ENCODE results near the gene CRIP1. TPM values are rescaled to one million over a fixed set of nuclear protein-coding genes. Genes with fewer than 3 reads are reported as not detected.

The CRIP1 gene
- total RNA-seq, 1 donor from 2014 or later: 29.5 TPM

DNA sequence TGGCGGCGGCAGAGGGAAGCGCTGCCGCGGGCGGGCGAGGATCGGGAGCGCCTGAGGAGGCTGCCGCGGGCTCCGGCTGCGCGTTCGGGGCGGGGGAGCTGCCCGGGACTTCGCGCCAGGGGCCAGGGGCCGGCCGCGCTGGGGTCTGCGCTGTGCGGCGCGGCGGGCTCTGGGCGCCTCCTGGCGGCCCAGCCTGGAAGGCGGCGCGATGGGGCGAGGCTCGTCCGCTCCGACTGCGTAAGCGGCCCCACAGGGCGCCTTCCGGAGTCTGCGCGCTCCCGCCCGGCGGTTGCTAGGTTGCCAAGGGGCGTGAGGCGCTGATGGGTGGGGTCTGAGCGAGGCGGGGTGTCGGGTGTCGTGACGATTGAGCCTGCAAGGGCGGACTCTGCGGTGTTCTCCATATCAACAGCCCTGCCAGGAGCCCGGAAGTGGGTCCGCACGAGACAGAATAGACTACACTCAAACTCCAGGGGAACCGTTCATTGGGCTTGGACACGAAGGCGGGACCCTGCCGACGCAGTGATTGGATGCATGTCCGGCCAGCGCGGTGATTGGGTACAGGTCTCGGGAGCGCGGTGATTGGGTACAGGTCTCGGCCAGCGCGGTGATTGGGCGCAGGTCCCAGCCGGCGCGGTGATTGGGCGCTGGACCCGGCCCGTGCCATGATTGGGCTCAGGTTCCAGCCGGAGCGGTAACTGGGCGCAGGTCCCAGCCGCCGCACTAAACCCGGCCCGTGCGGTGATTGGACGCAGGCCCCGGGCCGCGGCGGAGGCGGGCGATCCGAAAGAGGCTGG is 4.1 kb downstream of the CRIP1 start, which contains the start of gene TEDC1:
Gene TEDC1, plus strand, starts transcription at position 675 of the 794 bp plus-strand sequence. CDS start 130 bp downstream, outside the sequence.
- DNase-seq (ENCODE audit: low read depth) (peak; percentile 100), FAIRE-seq (peak; percentile 17)
- H3K9me3 ChIP-seq (ENCODE audit: insufficient read depth, low read depth, low read length): no peaks in the 10 kb centered on the region
- H3K4me1 ChIP-seq (ENCODE audit: insufficient read depth, low read length): peaks cover 13% of the 10 kb centered on the region
- peak within 1 kb of the TSS; percentile 98 for H3K4me2 ChIP-seq (ENCODE audit: low read length)
- peak within 1 kb of the TSS; percentile 89 for H2AFZ ChIP-seq (ENCODE audit: low read depth, low read length)
- H3K27me3 ChIP-seq (ENCODE audit: insufficient read depth, low read length): peaks cover 13% of the 10 kb centered on the region
- peak within 1 kb of the TSS; percentile 75 for H3K27ac ChIP-seq (ENCODE audit: low read depth, low read length)
- peak within 1 kb of the TSS; percentile 89 for H3K9ac ChIP-seq (ENCODE audit: low read length)
- H3K79me2 ChIP-seq (ENCODE audit: insufficient read depth, low read length): peaks cover 8% of the 10 kb centered on the region
- H3K36me3 ChIP-seq (ENCODE audit: insufficient read depth, low read length): no peaks in the 10 kb centered on the region
- TF ChIP-seq, protein P1, sequence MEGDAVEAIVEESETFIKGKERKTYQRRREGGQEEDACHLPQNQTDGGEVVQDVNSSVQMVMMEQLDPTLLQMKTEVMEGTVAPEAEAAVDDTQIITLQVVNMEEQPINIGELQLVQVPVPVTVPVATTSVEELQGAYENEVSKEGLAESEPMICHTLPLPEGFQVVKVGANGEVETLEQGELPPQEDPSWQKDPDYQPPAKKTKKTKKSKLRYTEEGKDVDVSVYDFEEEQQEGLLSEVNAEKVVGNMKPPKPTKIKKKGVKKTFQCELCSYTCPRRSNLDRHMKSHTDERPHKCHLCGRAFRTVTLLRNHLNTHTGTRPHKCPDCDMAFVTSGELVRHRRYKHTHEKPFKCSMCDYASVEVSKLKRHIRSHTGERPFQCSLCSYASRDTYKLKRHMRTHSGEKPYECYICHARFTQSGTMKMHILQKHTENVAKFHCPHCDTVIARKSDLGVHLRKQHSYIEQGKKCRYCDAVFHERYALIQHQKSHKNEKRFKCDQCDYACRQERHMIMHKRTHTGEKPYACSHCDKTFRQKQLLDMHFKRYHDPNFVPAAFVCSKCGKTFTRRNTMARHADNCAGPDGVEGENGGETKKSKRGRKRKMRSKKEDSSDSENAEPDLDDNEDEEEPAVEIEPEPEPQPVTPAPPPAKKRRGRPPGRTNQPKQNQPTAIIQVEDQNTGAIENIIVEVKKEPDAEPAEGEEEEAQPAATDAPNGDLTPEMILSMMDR (IDR thresholded peaks at IDR 0.05; ENCODE audit: insufficient read depth, low read depth, low read length): peak; percentile 49
- TF ChIP-seq EZH2 (IDR thresholded peaks at IDR 0.05; ENCODE audit: insufficient read depth, low read length): peak; percentile 94
- no peaks in the 10 kb centered on the region for H3K36me3 Mint-ChIP-seq (ENCODE audit: low read depth, unreplicated experiment)
- H3K27ac Mint-ChIP-seq (ENCODE audit: unreplicated experiment): no peak within 1 kb of the TSS
- peaks cover 1% of the 10 kb centered on the region for H3K4me1 Mint-ChIP-seq (ENCODE audit: low read depth, unreplicated experiment)
- peaks cover 3% of the 10 kb centered on the region for H3K27me3 Mint-ChIP-seq (ENCODE audit: low read depth, unreplicated experiment)
- H4K20me1 ChIP-seq (ENCODE audit: insufficient read depth, low read length): peaks cover 5% of the 10 kb centered on the region
- peak within 1 kb of the TSS; percentile 81 for H3K4me3 Mint-ChIP-seq (ENCODE audit: unreplicated experiment)
- H3K4me3 ChIP-seq (ENCODE audit: insufficient read depth, low read depth, low read length): peak within 1 kb of the TSS; percentile 70
- no peaks in the 10 kb centered on the region for H3K9me3 Mint-ChIP-seq (ENCODE audit: unreplicated experiment)

GRCh38 chr14:105491366-105491973 is 4.8 kb downstream of the CRIP1 start:
- peak overlapping the region; percentile 81 for H3K4me3 Mint-ChIP-seq (ENCODE audit: unreplicated experiment)
- Histone ChIP-seq H3K79me2 (ENCODE audit: insufficient read depth, low read length) (peaks cover 8% of the 10 kb centered on the region), H3K27ac (ENCODE audit: low read depth, low read length) (peak overlapping the region; percentile 70), H3K9ac (ENCODE audit: low read length) (peak overlapping the region; percentile 78), H2AFZ (ENCODE audit: low read depth, low read length) (peak overlapping the region; percentile 89), H3K4me1 (ENCODE audit: insufficient read depth, low read length) (peaks cover 13% of the 10 kb centered on the region), H3K9me3 (ENCODE audit: insufficient read depth, low read depth, low read length) (no peaks in the 10 kb centered on the region), H3K27me3 (ENCODE audit: insufficient read depth, low read length) (peaks cover 12% of the 10 kb centered on the region), H3K36me3 (ENCODE audit: insufficient read depth, low read length) (no peaks in the 10 kb centered on the region), H4K20me1 (ENCODE audit: insufficient read depth, low read length) (peaks cover 5% of the 10 kb centered on the region), H3K4me3 (ENCODE audit: insufficient read depth, low read depth, low read length) (peak overlapping the region; percentile 70), H3K4me2 (ENCODE audit: low read length) (peak overlapping the region; percentile 91)
- TF ChIP-seq EZH2 (IDR thresholded peaks at IDR 0.05; ENCODE audit: insufficient read depth, low read length): no peak
- TF ChIP-seq, protein P1 (IDR thresholded peaks at IDR 0.05; ENCODE audit: insufficient read depth, low read depth, low read length): no peak
- H3K4me1 Mint-ChIP-seq (ENCODE audit: low read depth, unreplicated experiment): peaks cover 1% of the 10 kb centered on the region
- H3K27me3 Mint-ChIP-seq (ENCODE audit: low read depth, unreplicated experiment): peaks cover 1% of the 10 kb centered on the region
- no peak overlapping the region for H3K27ac Mint-ChIP-seq (ENCODE audit: unreplicated experiment)
- DNase-seq (ENCODE audit: low read depth) (no peak), FAIRE-seq (no peak)
- no peaks in the 10 kb centered on the region for H3K36me3 Mint-ChIP-seq (ENCODE audit: low read depth, unreplicated experiment)
- no peaks in the 10 kb centered on the region for H3K9me3 Mint-ChIP-seq (ENCODE audit: unreplicated experiment)
